GM20431 (cell line): ENCODE data around the gene LEUTX.

Source experiments
- in situ Hi-C: fragments of 300-500 bp; cut with MseI, MboI; formaldehyde crosslinking; loops from one replicate; pipeline ENCODE4 v1.15.0; 2020; ENCODE audit warnings: low sequenced_read_pairs; ENCODE audit not compliant: unreplicated experiment

The LEUTX gene

DNA sequence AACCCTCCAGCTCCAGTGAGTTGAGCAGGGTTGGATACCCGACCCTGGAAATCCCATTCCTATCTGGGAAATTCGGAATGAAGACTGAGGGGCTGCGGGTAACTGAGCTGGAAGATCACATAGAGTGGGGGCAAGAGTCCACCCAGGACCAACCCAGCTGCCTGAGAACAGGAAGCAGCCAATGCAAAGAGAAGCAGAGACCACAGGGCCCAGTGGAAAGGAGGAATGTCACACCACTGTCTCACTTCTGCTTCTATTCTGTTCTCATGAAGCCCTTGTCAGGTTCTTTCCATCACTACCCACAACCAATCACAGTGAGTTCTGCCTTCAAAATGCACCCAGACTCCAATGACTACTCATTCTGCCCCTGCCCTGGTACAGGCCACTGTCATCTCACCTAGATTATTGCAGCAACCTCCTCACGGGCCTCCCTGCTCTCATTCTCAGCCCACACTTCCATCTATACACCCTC, 40.0 kb downstream of the LEUTX start:
- in situ Hi-C loops = no loop called here

GRCh38 chr19:39819786-39820185, 41.1 kb downstream of the LEUTX start:
- in situ Hi-C loops = no loop called here

- in situ Hi-C loops = no loop called here
Observed at GRCh38 chr19:39820696-39821095, 42.0 kb downstream of the LEUTX start.

GRCh38 chr19:39823686-39824085, 45.0 kb downstream of the LEUTX start:
- in situ Hi-C loops = no loop called here

GRCh38 chr19:39824143-39825092, 45.8 kb downstream of the LEUTX start:
- in situ Hi-C loops = no loop called here

GRCh38 chr19:39825093-39825463, 46.4 kb downstream of the LEUTX start:
- in situ Hi-C loops = no loop called here

DNA sequence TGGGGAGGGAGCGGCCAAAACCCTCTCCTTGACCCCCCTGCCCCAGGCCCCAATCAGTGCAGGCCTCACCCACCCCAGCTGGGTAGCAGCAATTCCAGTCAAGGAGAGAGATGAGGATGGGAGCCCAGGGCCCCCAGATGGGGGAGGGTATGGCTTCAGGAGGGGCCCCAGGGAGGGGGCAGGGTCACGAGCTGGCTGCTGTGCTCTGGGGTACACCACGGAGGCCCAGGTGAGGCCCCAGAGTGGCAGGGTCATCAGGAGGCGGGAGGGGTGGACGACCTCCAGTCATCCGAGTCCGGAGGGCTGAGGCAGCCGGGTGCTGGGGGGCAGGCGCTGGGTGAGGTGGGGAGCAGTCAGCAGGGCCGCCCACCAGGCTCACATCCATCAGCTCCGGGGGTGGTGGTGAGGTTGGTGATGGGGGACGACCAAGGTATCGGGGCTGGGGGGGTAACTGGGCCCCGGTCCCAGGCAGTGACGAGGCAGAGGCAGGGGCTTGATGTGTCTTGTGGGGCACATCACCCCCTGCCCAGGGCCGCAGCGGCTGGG, 47.0 kb downstream of the LEUTX start:
- in situ Hi-C loops = no loop called here

DNA sequence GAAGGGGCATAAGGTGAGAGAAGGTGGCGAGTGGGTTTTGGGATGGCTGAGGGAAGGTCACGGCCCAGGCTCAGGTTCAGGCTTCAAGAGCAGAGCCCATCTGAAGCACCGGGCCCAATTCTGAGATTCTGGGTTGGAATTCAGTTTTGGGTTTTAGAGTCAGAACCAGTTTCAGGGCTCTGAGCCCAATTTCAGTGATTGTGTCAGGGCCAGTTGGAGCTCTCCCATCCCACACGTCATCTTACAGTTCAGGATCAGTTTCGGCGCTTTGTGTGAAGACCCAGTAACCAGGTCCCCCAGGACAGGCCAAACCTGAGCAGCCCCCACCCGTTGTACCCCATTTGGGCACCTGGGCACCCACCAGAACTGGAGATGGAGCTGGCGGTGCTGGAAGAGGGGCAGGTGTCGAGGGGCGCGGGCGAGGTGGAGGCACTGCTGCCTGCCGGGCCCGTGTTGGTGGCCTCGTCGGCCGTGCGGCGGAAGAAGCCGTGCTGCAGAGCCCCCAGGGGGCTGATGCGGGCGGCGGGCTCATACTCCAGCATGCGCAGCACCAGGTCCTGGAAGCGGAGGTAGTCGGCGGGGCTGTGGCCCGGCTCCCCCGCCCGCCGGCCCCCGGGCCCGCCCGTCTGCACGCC, 47.8 kb downstream of the LEUTX start:
- in situ Hi-C loops = no loop called here

DNA sequence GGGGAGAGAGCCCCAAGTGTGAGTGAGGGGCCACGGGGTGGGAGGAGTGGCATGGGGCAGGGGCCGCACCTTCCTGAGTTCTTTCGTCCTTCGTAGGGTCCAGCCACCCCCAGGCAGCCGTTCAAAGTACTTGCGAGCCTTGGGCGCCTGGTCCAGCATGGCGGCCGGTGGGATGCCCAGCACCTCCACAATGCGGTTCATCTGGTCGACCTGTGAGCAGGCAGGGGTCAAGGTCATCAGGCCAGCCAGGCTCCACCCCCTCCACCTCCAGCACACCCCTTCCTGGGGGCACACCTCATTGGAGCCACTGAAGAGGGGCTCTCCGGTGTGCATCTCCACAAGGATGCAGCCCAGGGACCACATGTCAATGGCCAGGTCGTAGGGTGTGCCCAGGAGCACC, 48.6 kb downstream of the LEUTX start:
- in situ Hi-C loops = no loop called here

- in situ Hi-C loops = no loop called here
Observed at GRCh38 chr19:39828015-39828653, 49.5 kb downstream of the LEUTX start.

DNA sequence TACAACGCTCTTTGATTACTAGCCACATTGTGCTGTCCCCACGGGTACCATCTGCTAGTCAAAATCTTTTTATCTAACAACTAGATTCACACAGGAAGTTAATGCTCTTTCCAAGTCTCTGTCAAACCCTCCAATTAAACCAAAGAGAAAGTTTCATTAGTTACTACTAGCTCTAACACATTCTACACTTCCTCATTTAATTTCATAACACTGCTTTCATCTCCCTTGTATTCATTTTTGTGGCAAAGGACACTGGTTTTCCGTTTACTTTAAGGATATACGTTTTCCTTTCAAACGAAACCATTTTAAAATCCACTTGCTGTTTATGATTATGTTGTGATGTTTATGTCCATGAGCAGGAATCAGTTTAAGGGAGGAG, 50.0 kb downstream of the LEUTX start:
- in situ Hi-C loops = no loop called here

- in situ Hi-C loops = no loop called here
Observed at GRCh38 chr19:39829702-39830275, 51.1 kb downstream of the LEUTX start.

DNA sequence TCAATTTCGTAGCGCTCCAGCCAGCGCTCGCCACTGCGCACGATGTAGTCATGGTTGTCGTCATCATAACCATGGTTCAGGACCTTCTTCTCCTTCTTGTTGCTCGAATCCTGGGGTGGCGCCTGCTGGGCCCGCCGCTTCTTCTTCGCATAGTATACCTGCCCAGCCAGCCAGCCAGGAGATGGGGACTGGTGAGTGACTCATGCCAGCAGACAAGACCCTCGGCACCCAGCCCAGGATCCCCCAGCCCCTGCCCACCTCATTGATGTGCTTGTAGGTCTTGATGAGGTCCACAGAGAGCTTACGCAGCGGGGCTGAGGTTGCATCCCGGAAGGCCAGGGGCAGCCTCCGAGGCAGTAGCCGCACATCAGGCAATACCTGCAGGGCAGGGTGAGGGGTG, 51.8 kb downstream of the LEUTX start:
- in situ Hi-C loops = no loop called here

DNA sequence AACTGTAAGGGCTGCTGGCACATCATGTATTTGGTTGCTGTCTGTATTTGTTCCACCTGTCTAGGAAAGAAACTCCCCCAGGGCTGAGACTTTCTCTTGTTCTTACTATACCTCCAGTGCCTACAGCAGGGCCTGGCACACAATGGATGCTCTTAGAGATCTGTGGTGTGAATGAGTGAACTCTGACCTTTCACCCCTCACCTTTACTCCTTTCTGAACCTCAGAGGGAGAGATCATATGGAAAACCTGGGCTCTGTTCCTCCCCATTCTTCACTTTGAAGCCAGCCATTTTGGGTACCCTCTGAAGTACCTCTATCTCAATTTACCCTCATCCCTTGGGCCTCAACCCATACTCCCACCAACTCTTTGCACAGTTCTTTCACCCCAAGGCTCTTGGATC, 52.2 kb downstream of the LEUTX start:
- in situ Hi-C loops = no loop called here

- in situ Hi-C loops = no loop called here
Observed at GRCh38 chr19:39831679-39832078, 53.0 kb downstream of the LEUTX start.

GRCh38 chr19:39832341-39833083, 53.9 kb downstream of the LEUTX start:
- in situ Hi-C loops = no loop called here

- in situ Hi-C loops = no loop called here
Observed at GRCh38 chr19:39833160-39833463, 54.5 kb downstream of the LEUTX start.

- in situ Hi-C loops = no loop called here
Observed at GRCh38 chr19:39833464-39834286, 55.0 kb downstream of the LEUTX start, which contains the start of gene DYRK1B. TSS of gene DYRK1B (minus strand) at chr19:39834162. CDS start at chr19:39831867, 2,295 bp downstream.

- in situ Hi-C loops = no loop called here
Observed at GRCh38 chr19:39834287-39834841, 55.7 kb downstream of the LEUTX start.
